HG03571 (cell line): ENCODE data around the gene PEAK1.

Experiments
- ATAC-seq: cut with Tn5 transposase; IDR thresholded peaks from one replicate; pipeline ENCODE4 v1.9.1; 2021; ENCODE audit not compliant: unreplicated experiment

The PEAK1 gene

DNA sequence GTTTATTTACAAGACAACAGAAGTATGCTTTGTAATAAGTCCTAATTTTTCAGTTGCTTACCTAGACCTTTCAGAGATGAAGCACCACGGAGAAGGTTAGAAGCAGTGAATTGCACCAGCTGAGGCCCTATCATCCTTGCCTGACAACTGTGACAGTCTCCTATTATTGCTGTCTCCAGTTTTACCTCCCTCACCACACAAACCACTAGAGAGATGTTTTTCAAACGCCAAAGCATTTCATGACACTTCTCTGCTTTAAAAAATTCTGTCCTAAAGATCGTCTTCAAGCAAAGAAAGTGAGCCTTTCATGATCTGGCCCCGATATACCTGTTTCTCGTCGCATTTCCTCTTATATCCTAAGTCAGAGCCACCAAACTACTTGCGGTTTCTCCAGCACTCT is 276.7 kb downstream of the PEAK1 start:
- ATAC-seq = no peak

DNA sequence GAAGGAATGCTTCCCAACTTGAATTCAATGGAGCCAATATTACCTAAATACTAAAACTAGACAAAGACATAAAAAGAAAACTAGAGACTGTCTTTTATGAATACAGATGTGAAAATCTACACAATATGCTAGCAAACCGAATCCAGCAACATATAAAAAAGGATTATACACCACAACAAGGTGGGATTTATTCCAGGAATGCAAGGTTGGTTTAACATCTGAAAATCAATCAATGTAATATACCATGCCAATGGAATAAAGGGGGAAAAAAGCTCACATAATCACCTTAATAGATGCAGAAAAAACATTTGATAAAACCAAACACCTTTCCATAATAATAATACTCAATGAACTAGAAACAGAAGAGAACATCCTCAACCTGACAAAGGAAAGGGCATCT is 279.7 kb downstream of the PEAK1 start:
- no peak for ATAC-seq

DNA sequence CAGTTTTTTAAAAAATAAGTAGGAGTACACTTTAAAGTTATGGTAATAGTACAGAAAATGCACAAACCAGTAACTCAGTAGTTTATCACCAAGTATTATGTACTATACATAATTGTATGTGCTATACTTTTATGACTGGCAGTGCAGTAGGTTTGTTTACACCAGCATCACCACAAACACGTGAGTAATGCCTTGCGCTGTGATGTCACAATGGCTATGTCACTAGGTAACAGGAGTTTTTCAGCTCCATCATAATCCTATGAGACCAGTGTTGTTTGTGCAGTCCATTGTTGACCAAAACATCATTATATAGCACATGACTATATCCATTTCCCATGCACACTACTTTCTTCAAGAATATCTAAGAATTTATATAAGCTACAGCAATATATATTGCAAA is 280.6 kb downstream of the PEAK1 start:
- no peak for ATAC-seq

DNA sequence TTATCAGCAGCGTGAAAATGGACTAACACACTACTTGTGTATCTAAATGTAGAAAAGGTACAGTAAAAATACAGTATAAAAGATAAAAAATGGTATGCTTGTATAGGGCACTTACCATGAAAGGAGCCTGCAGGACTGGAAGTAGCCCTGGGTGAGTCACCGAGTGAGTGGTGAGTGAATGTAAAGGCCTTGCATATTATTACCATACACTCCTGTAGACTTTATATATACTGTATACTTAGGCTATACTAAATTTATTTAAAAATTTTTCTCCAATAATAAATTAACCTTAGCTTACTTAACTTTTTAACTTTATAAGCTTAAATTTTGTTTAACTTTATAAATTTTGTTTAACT is 281.8 kb downstream of the PEAK1 start:
- no peak for ATAC-seq

- ATAC-seq = no peak
Observed at GRCh38 chr15:77135181-77135580, 284.7 kb downstream of the PEAK1 start.

DNA sequence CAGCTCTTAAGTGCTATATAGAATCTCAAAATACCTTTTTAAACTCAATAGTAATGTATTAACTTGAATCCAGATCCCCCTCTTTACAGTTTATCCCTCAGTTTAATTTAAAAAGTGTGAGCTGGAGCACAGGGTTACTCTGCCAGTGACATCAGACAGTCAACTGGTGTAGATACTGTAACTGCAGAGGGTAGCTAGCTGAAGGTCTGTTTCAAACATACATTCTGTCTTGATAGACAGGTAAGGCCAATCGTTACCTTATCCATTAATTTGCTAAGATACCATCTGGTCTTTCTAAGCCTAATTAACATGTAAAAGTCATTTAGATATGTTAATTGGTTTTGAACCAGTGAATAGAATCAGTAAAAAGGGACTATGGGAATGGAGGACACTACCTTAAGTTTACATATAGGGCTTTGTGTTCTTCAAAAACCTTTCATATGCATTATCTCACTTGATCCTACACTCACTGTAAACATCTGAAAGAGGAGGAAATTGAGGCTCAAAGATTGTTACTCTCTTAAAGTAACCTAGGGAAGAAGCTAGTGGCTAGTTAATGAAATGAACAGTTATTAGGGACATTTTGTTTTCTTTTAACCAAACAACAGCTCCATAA is 289.5 kb downstream of the PEAK1 start:
- ATAC-seq = no peak

- ATAC-seq = no peak
Observed at GRCh38 chr15:77127626-77128025, 292.3 kb downstream of the PEAK1 start.

DNA sequence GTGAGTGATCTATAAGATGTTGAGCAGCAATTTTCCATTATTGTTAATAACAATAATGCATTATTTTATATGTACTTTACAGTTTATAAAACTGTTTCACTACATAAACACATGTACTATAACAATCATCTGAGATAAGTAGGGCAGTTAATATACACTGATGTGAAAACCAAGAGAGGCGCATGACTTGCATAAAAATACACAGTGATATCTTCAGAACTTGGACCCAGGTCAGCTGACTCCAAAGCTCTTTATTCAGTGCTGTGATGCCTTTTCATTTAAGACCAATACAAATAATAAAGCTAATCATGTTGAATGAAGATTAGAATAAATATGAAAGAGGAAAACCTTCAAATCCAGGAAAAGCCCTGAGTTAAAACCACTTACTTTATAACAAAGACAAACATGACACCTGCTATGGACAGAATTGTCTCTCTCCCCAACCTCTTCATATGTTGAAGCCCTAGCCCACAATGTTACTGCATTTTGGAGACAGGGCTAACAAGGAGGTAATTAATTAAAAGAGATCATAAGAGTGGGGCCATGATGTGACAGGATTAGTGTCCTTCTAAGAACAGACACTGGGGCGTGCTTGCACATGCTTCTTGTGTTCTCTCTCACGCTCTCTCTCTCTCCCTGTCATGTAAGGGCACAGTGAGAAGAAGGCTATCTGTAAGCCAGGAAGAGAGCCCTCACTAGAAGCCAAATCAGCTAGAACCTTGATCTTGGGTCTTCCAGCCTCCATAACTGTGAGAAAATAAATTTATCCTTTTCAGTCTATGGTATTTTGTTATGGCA is 293.2 kb downstream of the PEAK1 start:
- ATAC-seq = no peak

DNA sequence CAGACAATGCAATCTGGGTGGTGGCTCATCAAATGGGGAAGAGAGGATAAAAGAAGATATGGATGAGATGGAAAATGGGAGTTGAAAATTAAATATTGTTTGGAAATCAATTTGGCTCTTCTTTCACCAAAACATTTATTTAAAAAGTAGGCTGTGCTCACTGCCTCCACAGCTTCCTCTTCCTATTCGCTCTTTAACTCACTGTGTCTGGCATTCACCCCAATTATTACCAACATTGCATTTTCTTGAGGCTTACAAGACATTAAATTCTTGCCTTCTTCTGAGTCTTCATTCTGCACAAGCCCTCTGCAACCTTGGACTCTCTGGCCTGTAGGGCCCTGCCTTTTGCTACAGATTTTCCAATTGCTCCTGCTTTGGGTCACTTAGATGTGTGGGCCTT is 296.1 kb downstream of the PEAK1 start:
- ATAC-seq = no peak

- no peak for ATAC-seq
Observed at GRCh38 chr15:77122576-77122975, 297.3 kb downstream of the PEAK1 start.

DNA sequence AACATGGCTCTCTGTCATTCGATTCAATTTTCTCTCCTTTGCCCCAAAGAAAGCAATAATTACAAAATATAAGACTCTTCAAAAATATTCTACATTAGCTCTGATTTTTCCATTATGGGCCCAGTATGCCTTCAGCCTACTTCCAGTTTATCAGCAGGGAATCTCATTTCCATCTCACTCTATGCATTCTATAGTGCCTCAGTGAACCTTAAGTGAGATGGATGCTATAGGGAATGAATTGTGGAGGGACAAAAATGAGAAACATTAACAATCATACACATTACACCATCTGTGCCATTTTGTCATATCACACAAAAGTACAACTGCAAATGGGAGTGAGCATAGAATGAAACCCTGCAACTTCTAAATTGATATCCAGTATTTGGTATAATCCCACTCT is 298.3 kb downstream of the PEAK1 start:
- ATAC-seq = no peak

GRCh38 chr15:77120576-77120975 is 299.3 kb downstream of the PEAK1 start:
- ATAC-seq = no peak

GRCh38 chr15:77119446-77119845 is 300.5 kb downstream of the PEAK1 start:
- ATAC-seq = no peak

GRCh38 chr15:77118882-77119321 is 301.0 kb downstream of the PEAK1 start:
- no peak for ATAC-seq

DNA sequence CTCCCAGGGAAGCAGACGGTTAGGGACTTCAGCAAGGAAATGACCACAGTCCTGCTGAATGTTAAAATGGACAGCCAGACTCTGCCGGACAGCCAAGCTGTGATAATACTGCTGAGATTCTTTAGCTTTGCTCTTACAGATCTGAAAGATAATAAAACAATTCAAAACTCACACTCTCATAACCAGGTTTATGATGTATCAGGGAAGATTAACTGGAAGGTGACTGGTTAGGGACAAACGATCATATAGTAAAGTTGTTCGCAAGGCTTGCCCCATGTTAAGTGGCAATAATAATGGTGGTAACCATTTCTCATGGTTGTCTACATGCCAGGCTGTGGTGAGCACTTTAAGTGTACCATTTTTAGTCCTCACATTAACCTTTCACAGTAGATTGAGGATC is 304.7 kb downstream of the PEAK1 start:
- no peak for ATAC-seq

GRCh38 chr15:77112838-77113504 is 306.9 kb downstream of the PEAK1 start:
- no peak for ATAC-seq

DNA sequence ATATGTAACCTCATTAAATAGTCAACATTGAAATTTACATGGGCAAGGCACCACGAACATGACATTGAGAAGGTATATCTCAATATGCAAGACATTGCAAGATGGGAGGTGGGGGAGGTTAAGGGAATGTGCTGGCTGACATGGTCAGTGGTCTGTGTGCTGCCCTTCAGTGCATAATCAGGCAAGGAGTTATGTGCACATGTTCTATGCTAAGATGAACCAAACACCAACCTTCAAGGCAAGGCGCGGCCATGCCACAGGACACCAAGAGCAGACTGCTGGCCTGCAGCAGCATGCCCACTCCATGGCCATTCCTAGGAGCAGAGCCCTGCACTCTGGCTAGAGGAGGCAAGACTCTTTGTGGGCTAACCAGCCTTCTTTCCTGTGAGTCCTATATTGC is 308.1 kb downstream of the PEAK1 start:
- no peak for ATAC-seq

- ATAC-seq = no peak
Observed at GRCh38 chr15:77107531-77108355, 312.2 kb downstream of the PEAK1 start.

- ATAC-seq = no peak
Observed at GRCh38 chr15:77107068-77107467, 312.8 kb downstream of the PEAK1 start.

- no peak for ATAC-seq
Observed at GRCh38 chr15:77104155-77104554, 315.7 kb downstream of the PEAK1 start.

DNA sequence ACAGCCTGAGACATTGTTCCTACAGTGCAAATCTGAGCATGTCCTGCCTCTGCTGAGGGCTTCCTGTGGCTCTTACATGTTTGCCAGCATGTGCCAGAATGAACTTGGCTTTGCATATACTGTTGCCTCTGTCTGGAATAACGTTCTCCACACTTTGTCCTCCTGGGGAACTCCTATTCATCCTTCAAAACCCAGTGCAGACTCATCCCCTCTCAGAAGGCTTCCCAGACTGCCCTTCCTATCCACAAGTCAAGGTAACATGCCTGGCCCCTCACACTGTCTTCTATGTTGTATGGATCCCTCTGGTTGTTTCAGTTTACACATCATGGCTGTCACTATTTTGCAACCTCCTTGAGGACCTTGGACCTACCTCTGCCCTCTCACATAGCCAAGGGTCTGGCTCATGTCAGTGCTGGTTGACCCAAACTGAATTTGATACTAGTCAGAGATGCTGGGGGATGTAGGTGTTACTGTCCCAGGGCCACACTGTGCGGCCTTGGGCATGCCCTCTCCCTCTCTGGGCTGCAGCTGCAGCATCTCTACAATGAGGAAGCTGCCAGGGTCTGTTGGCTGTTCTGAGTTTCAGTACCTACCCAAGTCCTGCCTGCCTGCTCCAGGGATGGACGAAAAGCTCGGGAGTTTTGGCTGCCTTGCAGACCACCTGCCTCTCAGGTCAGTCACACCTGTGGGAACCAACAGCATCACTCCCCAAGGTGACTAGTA is 320.0 kb downstream of the PEAK1 start:
- ATAC-seq = no peak
